HG03095 (cell line): ENCODE data around the gene ERP27.

Experiments
- ATAC-seq: cut with Tn5 transposase; IDR thresholded peaks from one replicate; pipeline ENCODE4 v1.9.1; 2021; ENCODE audit warnings: moderate library complexity; ENCODE audit not compliant: unreplicated experiment

ERP27 gene

DNA sequence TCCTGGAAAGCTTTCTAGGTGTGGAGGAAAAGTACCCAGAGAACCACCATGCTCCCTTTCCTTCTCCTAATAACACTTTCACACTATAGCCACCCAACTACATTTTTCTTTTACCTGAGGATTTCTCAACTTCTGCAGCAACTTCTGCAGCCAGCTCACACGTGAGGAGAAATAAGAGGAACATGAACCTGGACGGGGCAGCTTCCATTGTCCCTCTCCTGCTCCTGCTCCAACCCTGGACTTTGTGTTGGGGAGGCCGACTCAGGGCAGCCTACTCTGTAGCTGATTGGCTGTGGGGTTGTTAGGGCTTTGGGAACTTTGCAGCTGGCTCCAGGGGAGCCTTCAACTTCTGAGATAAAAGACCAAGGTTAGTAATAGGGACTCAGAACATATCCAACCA, at the start of gene ERP27:
ERP27 (minus strand) TSS at position 237 of the 400 bp plus-strand sequence; CDS start at position 208, 29 bp downstream.
- no peak for ATAC-seq

DNA sequence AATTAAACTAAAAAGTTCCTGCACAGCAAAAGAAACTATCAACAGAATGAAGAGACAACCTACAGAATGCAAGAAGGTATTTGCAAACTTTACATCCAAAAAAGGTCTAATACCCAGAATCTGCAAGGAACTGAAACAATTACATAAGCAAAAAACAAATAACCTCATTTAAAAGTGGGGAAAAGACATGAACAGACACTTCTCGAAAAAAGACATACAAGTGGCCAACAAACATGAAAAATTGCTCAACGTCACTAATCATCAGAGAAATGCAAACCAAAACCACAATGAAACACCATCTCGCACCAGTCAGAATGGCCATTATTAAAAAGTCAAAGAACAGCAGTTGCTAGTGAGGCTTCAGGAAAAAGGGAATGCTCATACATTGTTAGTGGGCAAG, 49.7 kb upstream of the ERP27 start:
- no peak for ATAC-seq

DNA sequence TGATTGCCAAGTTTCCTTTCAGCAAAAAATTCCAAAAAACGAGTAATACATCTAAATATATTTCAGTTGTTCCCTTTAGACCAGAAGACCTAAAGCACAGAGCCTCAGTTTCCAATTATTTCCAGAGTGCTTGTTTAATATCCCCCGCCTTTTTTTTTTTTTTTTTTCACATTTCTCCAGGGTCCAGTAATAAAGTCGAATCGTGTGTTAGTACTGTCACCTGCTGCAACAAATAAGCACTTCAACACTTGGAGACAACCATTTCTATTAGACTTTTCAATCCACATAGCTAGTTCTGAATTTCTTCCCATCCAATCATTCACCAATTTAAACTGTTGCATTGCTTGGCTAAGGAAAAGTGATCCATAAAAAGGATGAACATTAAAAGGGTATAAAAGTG, 48.1 kb upstream of the ERP27 start:
- ATAC-seq: no peak

DNA sequence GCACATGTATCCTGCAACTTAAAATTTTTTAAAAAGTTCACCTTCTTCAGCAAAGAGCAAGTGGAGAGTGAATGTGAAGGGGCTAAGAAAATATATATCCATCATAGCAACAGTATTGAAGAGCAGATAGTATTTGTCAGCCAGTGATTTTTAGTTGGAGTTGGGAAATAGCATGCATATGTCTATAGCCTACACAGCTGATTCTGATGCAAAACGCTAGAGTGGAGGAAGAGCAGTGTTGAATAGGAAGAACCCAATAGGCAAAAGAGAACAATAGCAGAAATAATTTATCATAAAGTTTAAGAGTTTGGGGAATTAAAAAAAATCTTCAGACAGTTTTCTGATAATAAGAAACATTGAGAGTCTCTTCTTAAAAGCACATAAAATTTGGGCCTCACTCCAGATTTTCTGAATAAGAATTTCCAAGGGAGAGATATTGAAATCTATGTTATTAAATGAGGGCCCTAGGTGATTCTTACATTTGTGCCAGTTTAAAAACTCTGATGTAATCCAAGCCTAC, 46.5 kb upstream of the ERP27 start:
- no peak for ATAC-seq

DNA sequence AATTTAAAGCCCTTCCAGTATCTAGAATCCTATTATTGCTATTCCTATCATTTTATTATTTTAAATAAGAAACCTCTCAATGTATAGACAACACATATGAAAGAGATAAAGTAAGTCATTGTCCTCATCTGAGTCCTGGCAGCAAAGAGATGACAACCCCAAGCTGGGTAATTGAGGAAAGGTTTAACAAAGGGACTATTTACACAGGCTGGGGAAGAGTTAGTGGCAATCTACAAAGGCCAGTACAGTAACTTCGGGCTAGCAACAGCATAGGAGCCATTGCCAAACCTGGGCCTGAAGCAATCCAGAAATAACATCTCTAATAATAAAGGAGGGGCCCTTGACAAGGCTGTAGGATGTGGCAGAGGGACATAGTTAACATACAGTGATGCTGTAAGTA, 45.7 kb upstream of the ERP27 start:
- no peak for ATAC-seq

DNA sequence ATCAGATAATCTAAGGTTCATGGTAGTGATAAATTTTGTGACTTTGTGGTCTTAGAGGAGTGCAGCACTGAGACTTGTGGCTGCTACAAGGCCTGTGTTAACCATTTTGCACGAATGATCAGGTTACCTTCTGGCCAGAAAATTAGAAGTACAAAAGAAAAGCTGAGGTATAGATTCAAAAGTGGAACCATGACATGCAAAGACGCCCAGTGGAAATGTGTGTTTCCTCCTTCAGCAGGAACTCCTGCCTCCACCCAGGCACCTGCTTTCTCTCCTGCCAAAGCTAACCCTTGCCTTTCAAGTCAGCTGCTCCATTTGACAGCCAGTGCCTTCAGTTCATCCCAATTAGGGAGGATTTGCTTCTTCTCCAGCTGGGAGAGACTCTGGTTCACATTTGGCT, 44.7 kb upstream of the ERP27 start:
- peak; percentile 48 for ATAC-seq

DNA sequence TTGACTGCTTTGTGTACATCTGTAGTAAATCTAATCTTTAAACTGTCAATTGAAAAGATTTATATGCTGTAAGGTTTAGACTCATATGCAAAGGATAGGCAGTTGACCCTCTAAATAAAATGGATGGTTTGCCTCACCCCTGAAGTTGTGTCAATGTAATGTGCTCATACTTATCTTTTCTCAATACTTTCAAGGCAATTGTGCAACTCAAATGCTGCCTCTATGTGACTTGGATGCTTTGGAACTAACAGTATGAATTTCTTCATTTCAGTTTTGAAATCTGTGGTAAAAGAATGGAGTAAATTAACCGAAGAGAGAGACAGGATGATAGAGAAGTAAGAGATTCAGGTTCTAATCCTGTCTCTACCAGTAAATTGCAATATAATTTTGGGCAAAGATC, 44.2 kb upstream of the ERP27 start:
- no peak for ATAC-seq

DNA sequence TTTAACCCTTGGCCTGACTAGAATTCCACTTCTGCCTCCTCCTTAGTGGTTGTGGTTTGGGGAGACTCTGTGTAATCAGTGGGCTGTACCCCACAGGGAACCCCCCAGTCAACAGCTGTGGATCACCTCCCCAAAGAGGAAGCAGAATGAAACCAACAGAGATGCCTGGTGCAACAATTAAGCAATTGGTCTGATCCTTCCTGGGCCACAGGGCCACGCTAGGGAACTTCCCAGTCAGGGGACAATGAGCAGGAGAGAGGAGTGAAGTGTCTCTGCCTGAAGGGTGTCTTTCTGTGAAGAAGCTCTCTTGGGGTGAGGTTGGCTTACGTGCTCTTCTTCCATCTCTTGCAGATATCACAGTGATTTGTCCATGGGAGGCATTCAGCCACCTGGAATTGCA, 42.7 kb upstream of the ERP27 start:
- no peak for ATAC-seq

DNA sequence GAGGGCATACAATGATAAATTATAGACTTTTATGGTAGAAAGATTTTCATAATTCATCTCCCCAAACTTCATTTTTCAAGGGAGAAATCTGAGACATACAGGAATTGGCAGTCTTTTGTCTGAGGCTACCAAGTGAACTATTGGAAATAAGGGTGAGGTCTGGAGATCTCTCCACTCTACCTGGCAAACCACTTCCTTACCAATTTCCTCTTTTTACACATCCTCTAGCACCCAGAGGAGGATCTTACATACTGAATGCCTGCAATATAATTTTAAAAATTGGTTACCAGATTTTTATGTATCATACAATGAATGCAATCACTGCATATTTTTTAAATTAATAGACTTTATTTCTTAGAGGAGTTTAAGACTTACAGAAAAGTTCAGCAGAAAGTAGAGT, 41.1 kb upstream of the ERP27 start:
- no peak for ATAC-seq

DNA sequence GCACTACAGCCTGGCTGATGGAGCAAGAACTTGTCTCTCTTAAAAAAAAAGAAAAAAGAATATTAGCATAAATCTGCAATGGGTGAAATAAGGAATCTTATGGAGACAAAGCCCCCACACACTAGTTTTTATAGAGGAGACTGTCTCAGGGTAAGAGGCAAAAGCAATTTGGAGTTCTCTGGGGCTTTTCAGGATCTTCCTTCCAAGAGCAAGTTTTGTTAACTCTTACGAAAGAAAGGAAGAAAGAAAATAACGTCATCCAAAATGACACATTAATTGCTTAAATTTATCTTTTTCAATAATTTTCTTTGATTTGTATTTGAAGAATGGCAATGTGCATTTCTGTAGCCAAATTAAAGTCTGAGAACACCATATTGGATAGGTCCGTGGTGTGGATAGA, 38.3 kb upstream of the ERP27 start:
- ATAC-seq: no peak

DNA sequence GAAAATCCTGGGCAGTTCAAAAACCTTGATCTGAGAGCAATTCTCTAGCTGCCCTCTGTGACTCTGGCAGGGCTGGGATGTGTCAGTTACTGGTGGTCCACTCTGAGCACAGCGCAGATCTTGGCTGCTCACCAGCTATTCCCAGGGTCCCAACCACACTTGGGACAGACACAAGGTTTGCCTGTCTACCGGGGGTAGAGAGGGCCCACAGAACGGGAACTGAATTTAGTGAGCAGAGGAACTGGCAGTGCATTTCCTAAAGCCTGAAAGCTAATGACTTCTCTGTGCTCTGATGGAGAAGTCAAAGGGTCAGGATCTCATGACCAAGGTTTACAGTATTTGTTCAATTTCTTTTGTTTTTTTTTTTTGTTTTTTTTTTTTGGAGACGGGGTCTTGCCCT, 37.1 kb upstream of the ERP27 start:
- ATAC-seq: no peak

DNA sequence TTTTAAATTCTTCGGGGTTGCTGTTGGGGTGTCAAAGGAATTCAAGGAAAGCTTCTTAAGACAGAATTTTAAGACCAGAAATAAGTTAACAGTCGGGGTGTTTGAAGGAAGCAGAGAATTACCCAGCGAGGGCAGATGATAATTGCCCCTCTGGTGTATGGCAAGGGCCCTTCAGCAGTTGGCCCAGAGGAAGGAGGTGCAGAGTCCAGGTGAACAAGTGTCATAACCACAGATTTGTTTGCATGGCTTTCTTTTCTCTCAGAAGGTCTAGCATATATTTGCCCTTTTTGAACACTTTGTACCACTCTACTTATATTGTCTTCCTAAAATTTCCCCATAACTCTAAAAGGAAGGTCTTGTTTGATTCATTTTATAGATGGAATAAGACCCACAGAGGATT, 36.3 kb upstream of the ERP27 start:
- no peak for ATAC-seq

DNA sequence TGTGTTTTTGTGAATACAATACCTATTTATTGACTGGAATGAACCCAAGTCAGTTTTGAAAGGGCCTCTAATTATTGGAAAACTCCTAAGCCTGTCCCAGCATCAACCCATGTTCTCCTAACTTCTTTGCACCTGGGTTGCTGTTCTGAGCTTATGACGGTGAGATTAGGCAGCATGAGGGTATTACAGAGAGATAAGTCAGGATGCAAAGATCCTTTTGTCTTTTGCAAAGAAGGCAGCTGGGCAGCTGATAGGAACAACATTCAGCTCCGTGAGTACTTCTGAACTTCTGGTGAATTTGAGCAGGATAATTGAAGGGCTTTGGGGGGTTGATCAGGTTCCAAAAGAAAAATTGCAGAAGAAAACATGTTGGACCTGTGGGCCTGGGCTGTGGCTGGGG, 34.5 kb upstream of the ERP27 start, which contains the start of gene PDE6H:
PDE6H (plus strand) TSS at position 227 of the 400 bp plus-strand sequence. CDS start 4,971 bp downstream, outside the sequence.
- ATAC-seq: no peak

DNA sequence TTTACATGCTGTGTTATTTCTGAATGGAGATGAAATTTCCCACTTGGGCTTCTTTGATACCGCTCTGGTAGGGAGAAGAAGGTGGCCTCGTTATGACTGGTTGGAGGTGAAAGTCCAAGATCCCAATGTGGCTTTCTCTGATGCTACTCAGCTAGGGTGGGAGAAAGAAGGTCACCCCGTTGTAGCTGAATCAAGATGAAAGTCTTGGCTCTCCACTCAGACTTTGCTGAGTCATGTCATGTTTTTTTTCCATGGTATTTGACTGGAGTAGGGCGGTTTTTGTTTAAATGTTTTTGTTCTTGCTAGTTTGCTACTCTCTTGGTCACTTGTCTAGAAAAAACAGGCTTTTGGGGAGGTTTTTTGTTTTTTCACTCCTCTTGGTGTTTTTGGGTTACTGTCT, 32.1 kb upstream of the ERP27 start:
- no peak for ATAC-seq

DNA sequence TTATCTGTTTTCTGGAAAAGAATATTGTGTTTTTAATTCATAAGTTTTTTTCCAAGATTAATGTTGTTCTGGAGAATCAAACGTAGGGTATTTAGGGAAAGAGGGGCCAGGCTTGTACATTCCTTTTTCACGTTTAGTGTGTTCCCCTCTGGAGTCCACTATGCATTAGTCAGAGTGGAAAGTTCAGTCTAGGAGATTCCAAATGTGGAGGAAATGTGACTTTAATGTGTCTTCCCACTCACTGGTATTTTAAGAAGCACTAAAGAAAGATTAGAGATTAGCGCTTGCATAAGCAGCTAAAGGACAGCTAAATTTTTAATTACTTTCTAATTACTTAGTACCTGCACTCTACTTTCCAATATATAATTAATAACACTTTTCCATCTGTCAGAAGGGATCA, 30.1 kb upstream of the ERP27 start:
- ATAC-seq: no peak

DNA sequence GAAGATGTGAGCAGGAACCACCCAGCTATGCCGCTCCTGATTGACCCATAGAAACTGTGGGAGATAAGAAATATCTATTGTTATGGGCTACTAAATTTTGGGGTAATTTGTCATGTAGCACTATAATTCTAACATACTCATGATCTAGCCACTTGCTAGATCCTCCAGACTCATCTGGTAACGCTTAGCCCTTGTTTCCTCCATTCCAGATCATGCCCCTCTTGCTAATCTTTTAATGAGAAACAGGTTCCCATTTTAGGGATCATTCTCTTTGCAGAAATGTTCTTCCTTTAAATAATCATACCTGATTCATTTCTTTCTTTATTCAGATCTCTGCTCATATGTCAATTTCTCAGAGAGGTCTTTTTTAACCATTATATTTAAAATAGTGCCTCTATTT, 26.9 kb upstream of the ERP27 start:
- no peak for ATAC-seq

DNA sequence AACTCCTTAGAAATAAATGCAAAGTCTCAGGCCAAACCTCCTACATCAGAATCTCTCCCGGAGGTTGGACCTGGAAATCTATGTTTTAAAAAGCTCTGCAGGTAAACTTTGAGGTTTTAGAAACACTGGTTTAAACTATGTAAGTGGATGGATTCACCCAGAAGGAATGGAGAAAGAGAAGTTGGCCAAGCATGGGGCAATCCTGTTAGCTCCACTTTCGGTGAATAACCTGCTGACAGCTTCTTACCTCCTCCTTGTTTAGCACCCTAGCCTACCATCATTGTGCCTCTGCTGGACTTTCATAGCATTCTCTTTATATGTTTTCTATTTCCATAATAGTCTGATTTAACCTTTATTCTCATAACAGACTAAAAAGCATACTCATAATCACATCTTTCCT, 26.1 kb upstream of the ERP27 start:
- no peak for ATAC-seq

DNA sequence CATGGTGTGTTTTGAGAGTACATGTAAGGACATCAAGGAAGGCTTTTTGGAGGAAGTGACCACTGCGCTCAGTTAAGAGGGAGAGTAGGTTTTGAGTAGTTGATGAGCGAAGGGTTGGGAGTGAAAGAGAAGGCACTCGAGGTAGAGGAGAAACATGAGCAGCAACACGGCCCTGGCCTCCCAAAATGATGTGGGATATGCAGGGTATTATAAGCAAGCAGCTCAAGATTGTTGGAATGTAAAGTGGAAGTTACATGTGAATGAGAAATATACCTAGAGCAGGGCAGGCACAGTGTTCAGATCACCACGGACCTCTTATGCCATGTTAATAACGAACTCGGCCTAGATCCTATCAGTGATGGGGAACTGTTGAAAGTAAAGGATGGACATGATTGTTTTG, 25.2 kb upstream of the ERP27 start:
- ATAC-seq: no peak

DNA sequence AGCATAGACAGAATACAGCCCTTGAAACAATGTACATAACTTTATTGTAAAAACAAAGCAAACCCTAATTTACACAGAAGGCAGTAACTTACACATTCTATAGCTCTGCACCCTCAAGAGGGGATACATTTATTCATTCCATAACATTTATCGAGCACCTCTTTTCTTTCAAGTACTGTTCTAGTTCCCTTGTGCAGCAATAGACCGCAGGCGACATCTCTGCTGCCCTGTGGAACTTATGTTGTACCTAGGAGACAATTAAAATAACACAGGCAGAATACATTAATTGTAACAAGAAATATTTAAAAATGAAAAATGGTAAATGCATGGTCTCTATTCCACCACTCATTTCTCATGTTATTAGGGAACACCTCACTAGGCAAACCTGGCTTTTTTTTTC, 24.5 kb upstream of the ERP27 start:
- ATAC-seq: no peak

DNA sequence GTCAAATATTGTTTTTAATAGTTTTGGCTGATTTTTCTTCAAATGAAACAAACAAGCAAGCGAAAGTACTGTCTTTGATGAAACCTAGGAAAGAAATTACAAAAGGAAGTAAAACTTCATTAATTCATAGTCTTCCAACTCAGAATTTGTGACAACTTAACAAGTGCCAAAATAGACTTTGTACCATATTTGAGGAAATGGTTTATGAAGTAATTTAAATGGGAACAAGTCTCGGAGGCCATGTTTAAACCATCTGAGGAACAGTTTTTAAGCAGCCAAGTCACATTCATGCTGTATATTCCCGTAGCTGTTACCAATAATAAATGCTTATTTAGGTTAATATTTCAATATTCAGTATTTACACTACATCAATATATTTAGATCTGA, 23.8 kb upstream of the ERP27 start:
- ATAC-seq: no peak

DNA sequence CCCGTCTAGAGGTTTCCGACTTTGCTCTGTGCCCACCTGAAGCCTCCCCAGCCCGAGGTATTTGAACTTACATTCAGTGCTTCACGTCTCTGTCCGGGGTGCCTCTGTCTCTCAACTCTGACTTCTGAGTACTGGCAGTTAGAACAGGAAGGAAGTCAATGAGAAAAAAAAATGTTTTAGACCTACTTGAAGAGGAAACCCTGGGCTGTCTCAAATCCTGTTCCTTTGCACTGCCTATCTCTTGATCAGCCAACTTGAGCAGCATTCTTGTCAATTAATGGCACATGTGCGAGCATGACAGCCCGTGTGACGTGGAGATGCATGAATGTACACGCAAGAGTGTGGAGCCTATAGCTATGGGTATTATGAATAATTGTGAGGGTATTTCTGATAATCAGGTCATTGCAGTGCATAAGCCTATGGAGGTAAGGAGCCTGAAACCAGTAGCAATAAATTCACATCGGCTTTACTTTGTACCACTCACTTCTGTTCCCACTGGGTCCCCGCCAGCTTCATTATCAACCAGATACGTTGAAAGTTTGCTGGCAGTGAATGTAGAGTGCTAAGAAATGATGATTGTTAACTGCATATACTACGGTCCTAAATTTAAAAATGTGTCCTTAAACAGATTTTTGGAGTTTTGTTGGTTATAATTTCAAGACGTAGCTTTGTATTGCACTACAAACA, 23.3 kb upstream of the ERP27 start, which contains the start of gene ARHGDIB:
ARHGDIB (minus strand) TSS at position 136 of the 687 bp plus-strand sequence. CDS start 10,889 bp downstream, outside the sequence.
- ATAC-seq: peak; percentile 64

DNA sequence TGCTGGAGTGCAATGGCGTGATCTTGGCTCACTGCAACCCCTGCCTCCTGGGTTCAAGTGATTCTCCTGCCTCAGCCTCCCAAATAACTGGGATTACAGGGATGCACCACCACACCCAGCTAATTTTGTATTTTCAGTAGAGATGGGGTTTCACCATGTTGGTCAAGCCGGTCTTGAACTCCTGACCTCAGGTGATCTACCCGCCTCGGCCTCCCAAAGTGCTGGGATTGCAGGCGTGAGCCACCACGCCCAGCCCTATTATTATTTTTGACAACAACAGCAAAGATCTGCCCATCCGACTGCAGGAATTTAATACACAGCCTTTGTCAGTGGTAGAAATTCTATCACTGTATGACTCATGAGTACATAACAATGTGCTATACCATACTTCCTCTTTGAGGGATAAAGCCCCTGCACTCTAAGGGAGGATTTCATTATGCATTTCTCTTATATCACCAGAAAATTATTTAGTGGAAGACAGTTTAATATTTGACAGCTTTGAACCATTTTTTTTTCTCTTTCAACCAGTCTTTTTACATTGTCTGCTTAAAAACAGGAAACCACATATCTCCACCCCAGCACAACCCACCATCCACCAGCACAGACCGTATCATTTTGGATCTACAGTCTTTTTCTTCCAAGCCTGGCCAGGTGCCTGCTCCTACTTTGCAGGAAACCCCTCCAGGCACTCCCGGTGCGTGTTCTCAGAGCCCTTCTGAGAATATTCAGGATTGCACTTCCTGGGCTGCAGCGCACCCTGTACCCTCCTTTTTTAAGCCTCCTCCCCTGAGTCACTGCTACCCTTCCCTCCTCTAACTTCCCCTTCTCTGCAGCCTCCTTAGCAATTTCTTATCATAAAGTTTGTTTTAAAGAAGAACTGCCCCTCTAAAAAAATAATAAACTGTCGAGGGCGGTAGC, 22.5 kb upstream of the ERP27 start:
- peak; percentile 31 for ATAC-seq
